Loucy (cell line): ENCODE measurements around the gene COA6.
"Not testable (repeated sequence)": the region's sequence is repeated elsewhere in the genome, so short reads cannot be mapped to it uniquely, and the experiment has no call there.

Experiments
- EZH2phosphoT487 ChIP-seq: fragments of 200-600 bp; IDR thresholded peaks from 2 replicates; pipeline ENCODE4 v1.6.1; 2018; ENCODE audit warnings: antibody characterized with exemption, mild to moderate bottlenecking, moderate library complexity, borderline replicate concordance
- TF ChIP-seq, protein P1 (sequence below): fragments of 200-600 bp; sonication (generic); conservative IDR thresholded peaks from 2 replicates; pipeline ENCODE4 v1.5.1; 2014; ENCODE audit warnings: mild to moderate bottlenecking, antibody characterized with exemption, low read length

DNA sequence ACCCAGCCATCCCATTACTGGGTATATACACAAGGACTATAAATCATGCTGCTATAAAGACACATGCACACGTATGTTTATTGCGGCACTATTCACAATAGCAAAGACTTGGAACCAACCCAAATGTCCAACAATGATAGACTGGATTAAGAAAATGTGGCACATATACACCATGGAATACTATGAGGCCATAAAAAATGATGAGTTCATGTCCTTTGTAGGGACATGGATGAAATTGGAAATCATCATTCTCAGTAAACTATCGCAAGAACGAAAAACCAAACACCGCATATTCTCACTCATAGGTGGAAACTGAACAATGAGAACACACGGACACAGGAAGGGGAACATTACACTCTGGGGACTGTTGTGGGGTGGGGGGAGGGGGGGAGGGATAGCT is 26.3 kb downstream of the COA6 start:
- TF ChIP-seq, protein P1, sequence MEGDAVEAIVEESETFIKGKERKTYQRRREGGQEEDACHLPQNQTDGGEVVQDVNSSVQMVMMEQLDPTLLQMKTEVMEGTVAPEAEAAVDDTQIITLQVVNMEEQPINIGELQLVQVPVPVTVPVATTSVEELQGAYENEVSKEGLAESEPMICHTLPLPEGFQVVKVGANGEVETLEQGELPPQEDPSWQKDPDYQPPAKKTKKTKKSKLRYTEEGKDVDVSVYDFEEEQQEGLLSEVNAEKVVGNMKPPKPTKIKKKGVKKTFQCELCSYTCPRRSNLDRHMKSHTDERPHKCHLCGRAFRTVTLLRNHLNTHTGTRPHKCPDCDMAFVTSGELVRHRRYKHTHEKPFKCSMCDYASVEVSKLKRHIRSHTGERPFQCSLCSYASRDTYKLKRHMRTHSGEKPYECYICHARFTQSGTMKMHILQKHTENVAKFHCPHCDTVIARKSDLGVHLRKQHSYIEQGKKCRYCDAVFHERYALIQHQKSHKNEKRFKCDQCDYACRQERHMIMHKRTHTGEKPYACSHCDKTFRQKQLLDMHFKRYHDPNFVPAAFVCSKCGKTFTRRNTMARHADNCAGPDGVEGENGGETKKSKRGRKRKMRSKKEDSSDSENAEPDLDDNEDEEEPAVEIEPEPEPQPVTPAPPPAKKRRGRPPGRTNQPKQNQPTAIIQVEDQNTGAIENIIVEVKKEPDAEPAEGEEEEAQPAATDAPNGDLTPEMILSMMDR, result not testable (repeated sequence)
- TF ChIP-seq EZH2phosphoT487, result not testable (repeated sequence)
